GM19324 (cell line): Measurements from ENCODE around the gene TXNDC9.
"Not testable (repeated sequence)": the region's sequence is repeated elsewhere in the genome, so short reads cannot be mapped to it uniquely, and the experiment has no call there.

Source experiments
- ATAC-seq: cut with Tn5 transposase; IDR thresholded peaks from one replicate; pipeline ENCODE4 v1.9.1; 2021; ENCODE audit warnings: mild to moderate bottlenecking, moderate library complexity; ENCODE audit not compliant: unreplicated experiment, low FRiP score

The TXNDC9 gene

DNA sequence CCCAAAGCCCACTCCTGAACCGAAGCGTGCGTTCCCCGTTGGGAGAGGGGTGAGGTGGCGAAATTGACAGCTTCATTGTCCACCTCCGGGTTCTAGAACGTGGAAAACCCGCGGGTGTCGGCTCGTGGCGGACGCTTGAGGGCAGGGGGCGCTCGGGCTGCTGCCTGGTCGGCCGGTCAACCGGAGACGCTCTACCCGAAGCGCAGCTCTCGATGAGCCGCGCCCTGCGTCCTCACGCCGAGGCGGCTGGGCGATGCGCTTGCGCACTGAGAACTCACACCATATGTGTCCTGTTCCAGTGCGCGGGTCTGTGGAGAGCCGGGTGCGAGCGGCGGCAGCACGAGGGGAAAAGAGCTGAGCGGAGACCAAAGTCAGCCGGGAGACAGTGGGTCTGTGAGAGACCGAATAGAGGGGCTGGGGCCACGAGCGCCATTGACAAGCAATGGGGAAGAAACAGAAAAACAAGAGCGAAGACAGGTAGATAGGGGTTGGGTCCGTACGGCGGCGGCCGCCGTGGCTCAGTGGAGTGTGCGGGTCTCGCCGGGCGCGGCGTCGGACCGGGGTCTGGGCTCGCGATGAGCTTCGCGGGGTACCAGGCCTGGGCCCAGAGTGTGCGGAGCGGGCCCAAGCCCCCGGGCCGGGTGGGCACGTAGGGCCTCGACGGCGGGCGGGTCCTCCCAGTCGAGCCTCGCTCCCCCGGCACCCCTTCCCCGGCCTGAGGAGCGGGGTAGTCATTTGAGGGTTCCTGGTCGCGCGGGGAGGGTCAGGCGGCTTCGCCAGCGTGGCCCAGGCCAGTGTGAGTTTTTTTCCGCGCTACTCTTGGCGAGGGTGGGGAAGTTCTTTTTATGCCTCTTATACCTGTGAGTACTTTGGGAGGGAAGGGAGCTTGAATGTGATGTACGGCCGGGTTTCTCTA lies 1.2 kb upstream of the TXNDC9 start, which contains the start of gene EIF5B:
TSS of gene EIF5B (plus strand) at position 277 of the 916 bp plus-strand sequence. CDS start at position 443, 166 bp downstream.
- peak; percentile 65 for ATAC-seq

- peak; percentile 4 for ATAC-seq
Measured at GRCh38 chr2:99336804-99337112, 625 bp upstream of the TXNDC9 start.

- no peak for ATAC-seq
Measured at GRCh38 chr2:99325384-99325783, 10.7 kb downstream of the TXNDC9 start.

DNA sequence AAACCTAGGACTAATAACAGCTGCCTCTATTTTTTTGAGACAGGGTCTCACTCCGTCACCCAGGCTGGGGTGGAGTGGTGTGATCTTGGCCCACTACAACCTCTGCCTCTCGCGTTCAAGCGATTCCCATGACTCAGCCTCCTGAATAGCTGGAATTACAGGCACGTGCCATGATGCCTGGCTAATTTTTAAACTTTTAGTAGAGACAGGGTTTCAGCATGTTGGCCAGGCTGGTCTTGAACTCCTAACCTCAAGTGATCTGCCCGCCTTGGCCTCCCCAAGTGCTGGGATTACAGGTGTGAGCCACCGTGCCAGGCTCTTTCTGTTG lies 18.3 kb downstream of the TXNDC9 start:
- not testable (repeated sequence) for ATAC-seq

DNA sequence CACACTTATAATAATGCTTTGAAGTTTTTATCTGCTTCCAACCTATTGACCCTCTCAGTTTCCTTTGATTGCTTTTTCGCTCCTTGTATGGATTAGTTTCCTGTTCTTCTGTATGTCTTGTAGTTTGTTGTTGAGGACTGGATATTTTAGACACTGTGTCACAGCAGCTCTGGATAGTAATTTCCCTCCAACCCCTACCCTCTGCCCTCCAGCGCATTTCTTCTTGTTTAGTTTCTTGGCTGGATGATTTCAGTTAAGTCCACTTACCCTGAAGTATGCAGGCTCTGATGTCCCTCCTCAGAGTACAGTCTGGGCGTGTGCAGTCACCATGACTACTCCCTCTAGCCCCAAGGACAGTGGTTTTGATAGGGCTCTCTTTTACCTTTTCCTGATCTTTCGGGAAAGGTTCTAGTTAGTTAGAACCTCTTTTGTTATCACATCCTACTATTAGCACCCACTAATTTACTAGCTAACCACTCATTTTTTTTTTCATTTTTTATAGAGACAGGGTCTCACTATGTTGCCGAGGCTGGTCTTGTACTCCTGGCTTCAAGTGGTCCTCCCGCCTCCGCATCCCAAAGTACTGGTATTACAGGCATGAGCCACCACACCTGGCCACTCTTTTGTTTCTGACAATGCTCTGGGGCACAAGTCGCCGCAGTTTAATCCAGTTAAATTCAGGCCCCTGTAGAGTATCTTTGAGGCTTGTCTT lies 18.8 kb downstream of the TXNDC9 start:
- no peak for ATAC-seq

DNA sequence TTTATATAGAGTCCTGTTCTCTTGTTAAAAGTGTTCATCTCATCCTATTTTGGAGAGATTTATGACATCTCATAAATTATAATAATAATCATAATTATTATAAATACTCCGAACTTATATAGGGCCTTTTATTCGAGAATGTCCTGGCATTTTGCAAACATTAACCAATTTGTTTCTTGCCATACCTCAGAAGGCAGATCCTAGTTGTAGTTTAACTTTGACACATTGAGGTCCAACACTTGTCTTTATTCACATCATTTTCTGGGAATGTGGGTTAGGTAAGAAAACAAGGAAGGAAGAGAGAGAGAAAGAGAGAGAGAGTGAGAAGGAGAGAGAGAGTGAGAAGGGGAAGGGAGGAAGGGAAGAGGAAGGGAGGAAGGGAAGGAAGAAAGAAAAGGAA lies 35.0 kb downstream of the TXNDC9 start, which contains the start of gene LYG1:
TSS of gene LYG1 (minus strand) at position 101 of the 400 bp plus-strand sequence. CDS start 5,527 bp downstream, outside the sequence.
- ATAC-seq = not testable (repeated sequence)

GRCh38 chr2:99299580-99299979 lies 36.6 kb downstream of the TXNDC9 start:
- ATAC-seq = no peak

- ATAC-seq = no peak
Measured at GRCh38 chr2:99297994-99298393, 38.1 kb downstream of the TXNDC9 start.

DNA sequence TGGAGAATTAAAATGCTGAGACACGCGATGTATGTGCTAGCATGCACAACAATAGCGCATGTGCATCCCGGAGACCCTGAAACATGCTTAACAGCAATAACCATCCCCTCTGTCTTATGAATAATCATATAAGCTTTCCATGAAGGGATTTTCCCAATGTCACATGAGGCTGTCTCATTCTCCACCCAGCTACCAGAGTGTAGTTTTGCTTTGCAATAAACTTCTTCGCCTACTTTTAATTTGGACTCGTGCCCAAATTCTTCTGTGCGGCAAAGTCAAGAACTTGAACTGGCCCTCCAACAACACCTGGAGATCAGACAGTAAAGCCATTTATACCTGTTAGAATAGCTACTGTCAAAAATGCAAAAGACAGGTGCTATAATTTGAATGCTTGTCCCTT lies 50.6 kb downstream of the TXNDC9 start:
- ATAC-seq = no peak

- ATAC-seq = no peak
Measured at GRCh38 chr2:99279969-99280695, 56.0 kb downstream of the TXNDC9 start.

- no peak for ATAC-seq
Measured at GRCh38 chr2:99278793-99279291, 57.3 kb downstream of the TXNDC9 start.

GRCh38 chr2:99278195-99278765 lies 57.9 kb downstream of the TXNDC9 start:
- ATAC-seq = not testable (repeated sequence)

DNA sequence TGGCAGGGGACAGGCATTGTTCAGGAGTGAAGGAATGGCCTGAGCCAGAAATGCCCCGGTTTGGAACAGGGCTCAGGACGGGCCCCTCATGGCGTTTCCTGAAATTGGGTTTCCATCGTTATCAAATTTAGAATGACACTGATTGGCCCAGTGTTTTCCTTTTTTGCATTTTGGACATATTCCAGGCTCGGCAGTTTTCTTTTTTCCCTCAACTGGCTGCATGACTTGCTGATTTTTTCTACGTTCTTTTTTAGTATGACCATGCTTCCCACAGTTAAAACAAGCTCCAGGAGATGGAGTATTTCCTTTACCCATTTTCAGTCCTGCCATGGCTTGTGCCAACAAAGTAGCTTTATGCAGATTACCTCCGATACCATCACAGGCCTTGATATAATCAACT lies 60.3 kb downstream of the TXNDC9 start:
- no peak for ATAC-seq
